GM10266 (cell line): ENCODE results near the gene ST3GAL6.

ENCODE experiments used
- DNase-seq: peaks from one replicate; pipeline ENCODE4 v3.0.0; 2012; ENCODE audit errors: extremely low spot score
- CTCF ChIP-seq: IDR thresholded peaks from 2 replicates; pipeline ENCODE4 v1.5.1; 2012; ENCODE audit warnings: mild to moderate bottlenecking, low read depth; ENCODE audit not compliant: control insufficient read depth, insufficient read depth; ENCODE audit errors: missing control alignments

The ST3GAL6 gene

GRCh38 chr3:98764472-98764884 is 1.3 kb downstream of the ST3GAL6 start:
- no peak for DNase-seq
- peak; percentile 3 for TF ChIP-seq CTCF

DNA sequence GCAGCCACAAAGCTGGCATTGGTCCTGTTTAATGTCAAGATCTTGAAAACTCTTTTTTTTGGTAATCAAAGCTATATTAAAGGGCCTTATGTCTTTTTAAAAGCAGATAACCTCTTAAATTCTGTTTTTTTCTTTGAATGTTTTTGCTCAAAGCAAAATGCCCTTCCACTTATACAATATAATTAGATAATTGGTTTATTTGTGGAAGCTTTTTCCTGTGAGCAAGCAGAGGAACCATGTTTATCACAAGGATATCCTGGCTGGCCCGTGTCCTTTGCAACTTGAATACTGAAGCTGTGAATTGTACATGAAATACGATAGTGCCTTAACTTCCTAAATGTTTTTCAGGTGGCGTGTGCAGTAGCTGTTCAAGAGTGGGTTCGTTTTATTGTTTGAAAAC is 2.6 kb downstream of the ST3GAL6 start:
- TF ChIP-seq CTCF, result no peak
- DNase-seq, result no peak

DNA sequence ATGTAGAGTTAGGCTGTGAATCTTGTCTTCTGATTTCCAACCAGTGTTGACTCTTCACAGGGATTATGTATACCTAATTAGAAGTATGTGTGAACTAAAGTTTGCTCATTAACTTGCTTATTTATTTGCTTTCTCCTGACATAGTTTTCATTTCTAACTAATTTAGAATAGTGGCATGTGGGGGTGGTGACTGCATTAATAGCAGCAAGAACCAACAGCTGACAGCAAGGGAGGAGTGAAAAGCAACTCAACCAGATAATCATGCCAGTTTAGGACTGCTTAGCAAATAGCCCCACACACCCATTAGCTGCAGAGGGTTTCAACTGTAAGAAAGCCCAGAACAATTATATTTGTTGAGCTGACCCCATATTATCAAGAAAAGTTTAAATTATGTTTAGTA is 3.8 kb downstream of the ST3GAL6 start:
- no peak for TF ChIP-seq CTCF

DNA sequence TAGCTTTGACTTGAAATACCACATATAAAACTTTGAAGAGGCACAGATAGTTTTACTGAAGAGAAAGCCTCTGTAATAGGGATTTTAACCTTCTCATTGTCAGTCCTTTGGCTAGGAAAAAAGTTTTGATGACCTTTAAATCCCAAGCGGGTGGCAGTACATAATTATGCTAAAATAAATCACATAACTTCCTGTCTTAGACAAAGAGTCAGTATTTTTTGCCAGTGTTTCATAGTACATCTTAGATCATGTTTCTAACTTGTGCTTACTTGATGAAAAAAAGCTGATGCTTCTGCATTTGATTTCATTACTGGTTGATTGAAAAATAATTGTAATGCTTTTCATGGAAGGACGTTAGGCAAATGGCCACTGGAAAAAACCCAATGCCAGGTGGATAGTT is 5.8 kb downstream of the ST3GAL6 start:
- no peak for TF ChIP-seq CTCF
- no peak for DNase-seq

More for the DNA sequence above, 3.8 kb downstream of the ST3GAL6 start:
- no peak for DNase-seq

- no peak for TF ChIP-seq CTCF
- DNase-seq, result no peak
These were observed 6.3 kb downstream of the ST3GAL6 start for GRCh38 chr3:98769448-98769847.

- DNase-seq, result no peak
- no peak for TF ChIP-seq CTCF
These were observed 7.3 kb downstream of the ST3GAL6 start for GRCh38 chr3:98770261-98771039.

DNA sequence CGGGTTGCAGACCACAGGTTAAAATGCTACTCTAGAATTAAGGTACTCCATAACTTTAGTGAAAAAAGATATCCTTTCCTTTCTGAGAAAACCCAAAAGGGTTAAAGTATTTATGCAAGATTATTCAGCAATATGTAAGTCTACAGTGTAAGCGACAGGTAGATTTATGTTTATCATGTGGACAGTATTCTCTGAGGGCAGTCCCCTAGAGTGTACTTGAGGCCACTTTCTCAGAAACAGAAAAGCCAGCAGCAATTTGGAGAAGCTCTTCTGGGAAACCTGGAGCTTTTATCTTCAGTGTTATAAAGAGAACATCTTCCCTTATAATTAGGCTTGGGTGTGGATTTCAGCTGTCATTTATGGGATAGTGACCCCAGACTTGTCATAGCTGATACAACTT is 8.9 kb downstream of the ST3GAL6 start:
- no peak for TF ChIP-seq CTCF
- no peak for DNase-seq
